SK-N-SH treated with all-trans-retinoic acid at 6 μM for 48 hours (cell line): ENCODE data around the gene MIDN.

Experiments
- ARNTL ChIP-seq: fragments of 450-650 bp; formaldehyde crosslinking; IDR thresholded peaks from 2 replicates; pipeline ENCODE4 v1.5.0; 2020; ENCODE audit warnings: low read depth, mild to moderate bottlenecking, moderate library complexity, borderline replicate concordance
- BACH2 ChIP-seq: fragments of 250-450 bp; sonication (Bioruptor Pico); IDR thresholded peaks from 2 replicates; pipeline ENCODE4 v1.9.0; 2021; ENCODE audit warnings: mild to moderate bottlenecking, borderline replicate concordance
- ESRRG ChIP-seq: fragments of 250-450 bp; sonication (Bioruptor Pico); IDR thresholded peaks from 2 replicates; pipeline ENCODE4 v1.6.1; 2021; ENCODE audit warnings: mild to moderate bottlenecking
- TF ChIP-seq, protein P1 (sequence below): fragments of 250-450 bp; sonication (Bioruptor Pico); IDR thresholded peaks from 2 replicates; pipeline ENCODE4 v1.8.0; 2020; ENCODE audit warnings: mild to moderate bottlenecking, moderate library complexity, borderline replicate concordance
- TF ChIP-seq, protein P2 (sequence below): fragments of 250-450 bp; sonication (Bioruptor Pico); IDR thresholded peaks from 2 replicates; pipeline ENCODE4 v1.5.1; 2020; ENCODE audit warnings: low read depth, mild to moderate bottlenecking, moderate library complexity

DNA sequence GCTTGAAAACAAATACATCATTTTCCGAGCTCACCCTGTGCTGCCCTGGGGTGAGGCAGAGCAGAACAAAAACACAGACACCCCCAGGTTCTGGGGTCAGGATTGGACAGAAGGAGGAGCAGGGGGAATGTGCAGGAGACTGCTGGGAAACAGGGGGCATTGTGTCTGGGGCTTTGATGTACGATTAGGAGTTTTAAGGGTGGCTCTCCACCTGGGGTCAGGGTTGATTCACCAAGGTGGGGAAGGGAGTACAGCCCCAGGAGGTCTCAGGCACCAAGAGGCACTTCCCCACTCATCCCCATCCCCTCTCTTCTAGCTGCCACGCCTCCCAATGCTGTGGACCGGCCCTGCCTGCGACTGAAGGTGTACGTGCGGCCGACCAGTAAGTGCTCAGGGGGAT is 49.9 kb downstream of the MIDN start:
- TF ChIP-seq ESRRG (CRISPR knock-in tag) (no peak), ARNTL (no peak), BACH2 (CRISPR knock-in tag) (no peak)
- TF ChIP-seq, protein P1, sequence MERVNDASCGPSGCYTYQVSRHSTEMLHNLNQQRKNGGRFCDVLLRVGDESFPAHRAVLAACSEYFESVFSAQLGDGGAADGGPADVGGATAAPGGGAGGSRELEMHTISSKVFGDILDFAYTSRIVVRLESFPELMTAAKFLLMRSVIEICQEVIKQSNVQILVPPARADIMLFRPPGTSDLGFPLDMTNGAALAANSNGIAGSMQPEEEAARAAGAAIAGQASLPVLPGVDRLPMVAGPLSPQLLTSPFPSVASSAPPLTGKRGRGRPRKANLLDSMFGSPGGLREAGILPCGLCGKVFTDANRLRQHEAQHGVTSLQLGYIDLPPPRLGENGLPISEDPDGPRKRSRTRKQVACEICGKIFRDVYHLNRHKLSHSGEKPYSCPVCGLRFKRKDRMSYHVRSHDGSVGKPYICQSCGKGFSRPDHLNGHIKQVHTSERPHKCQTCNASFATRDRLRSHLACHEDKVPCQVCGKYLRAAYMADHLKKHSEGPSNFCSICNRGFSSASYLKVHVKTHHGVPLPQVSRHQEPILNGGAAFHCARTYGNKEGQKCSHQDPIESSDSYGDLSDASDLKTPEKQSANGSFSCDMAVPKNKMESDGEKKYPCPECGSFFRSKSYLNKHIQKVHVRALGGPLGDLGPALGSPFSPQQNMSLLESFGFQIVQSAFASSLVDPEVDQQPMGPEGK = no peak
- TF ChIP-seq, protein P2, sequence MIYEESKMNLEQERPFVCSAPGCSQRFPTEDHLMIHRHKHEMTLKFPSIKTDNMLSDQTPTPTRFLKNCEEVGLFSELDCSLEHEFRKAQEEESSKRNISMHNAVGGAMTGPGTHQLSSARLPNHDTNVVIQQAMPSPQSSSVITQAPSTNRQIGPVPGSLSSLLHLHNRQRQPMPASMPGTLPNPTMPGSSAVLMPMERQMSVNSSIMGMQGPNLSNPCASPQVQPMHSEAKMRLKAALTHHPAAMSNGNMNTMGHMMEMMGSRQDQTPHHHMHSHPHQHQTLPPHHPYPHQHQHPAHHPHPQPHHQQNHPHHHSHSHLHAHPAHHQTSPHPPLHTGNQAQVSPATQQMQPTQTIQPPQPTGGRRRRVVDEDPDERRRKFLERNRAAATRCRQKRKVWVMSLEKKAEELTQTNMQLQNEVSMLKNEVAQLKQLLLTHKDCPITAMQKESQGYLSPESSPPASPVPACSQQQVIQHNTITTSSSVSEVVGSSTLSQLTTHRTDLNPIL = no peak
